IPS DF 6.9 (cell line): Measurements from ENCODE around the gene SUN1.

Source experiments
- DNase-seq: peaks from one replicate; pipeline ENCODE4 v3.0.0-alpha.2; 2013; ENCODE audit warnings: low read depth, low spot score
- H3K27ac ChIP-seq: one replicate; pipeline ENCODE4 v1.5.1; 2013; ENCODE audit warnings: low read length, control low read depth
- H3K27me3 ChIP-seq: 2 replicates; pipeline ENCODE4 v1.6.1; 2013; ENCODE audit warnings: mild to moderate bottlenecking, low read length; ENCODE audit not compliant: control insufficient read depth, insufficient read depth
- H3K36me3 ChIP-seq: 2 replicates; pipeline ENCODE4 v1.6.1; 2013; ENCODE audit warnings: low read length; ENCODE audit not compliant: control insufficient read depth, insufficient read depth
- H3K4me1 ChIP-seq: 2 replicates; pipeline ENCODE4 v1.6.1; 2013; ENCODE audit warnings: low read length; ENCODE audit not compliant: control insufficient read depth, insufficient read depth
- H3K4me3 ChIP-seq: 2 replicates; pipeline ENCODE4 v1.5.1; 2013; ENCODE audit warnings: mild to moderate bottlenecking, low read length
- H3K9me3 ChIP-seq: 2 replicates; pipeline ENCODE4 v1.6.1; 2013; ENCODE audit warnings: low read length, inconsistent platforms; ENCODE audit not compliant: control insufficient read depth, insufficient read depth
- WGBS: extraction: QIAGEN DNeasy Blood & Tissue Kit; methylation state at CpG from one replicate; pipeline ENCODE4 v1.1.7; 2013; ENCODE audit warnings: mixed read lengths, missing lambda C conversion rate; ENCODE audit not compliant: insufficient read length, insufficient coverage; 5-methylcytosine and 5-hydroxymethylcytosine counted together

SUN1 gene

GRCh38 chr7:832167-832967 is at the start of gene SUN1:
SUN1 (plus strand) TSS chr7:832476; CDS start chr7:832525, 49 bp downstream.
- no CpG with 5 or more reads among the region's 24 CpGs for WGBS
- Histone ChIP-seq H3K4me3 (no peak within 1 kb of the TSS), H3K27me3 (no peaks in the 10 kb centered on the region), H3K9me3 (no peaks in the 10 kb centered on the region), H3K4me1 (no peaks in the 10 kb centered on the region; the same call in 1 of the 2 replicates), H3K27ac (no peak within 1 kb of the TSS), H3K36me3 (peaks cover 3% of the 10 kb centered on the region; the same call in 1 of the 2 replicates)
- DNase-seq = no peak

GRCh38 chr7:782718-783449 is 49.4 kb upstream of the SUN1 start:
- no CpG with 5 or more reads among the region's 56 CpGs for WGBS
- Histone ChIP-seq H3K4me1 (peaks cover 2% of the 10 kb centered on the region; the same call in 1 of the 2 replicates), H3K9me3 (no peaks in the 10 kb centered on the region), H3K27ac (no peak overlapping the region), H3K4me3 (no peak overlapping the region), H3K27me3 (no peaks in the 10 kb centered on the region), H3K36me3 (peaks cover 36% of the 10 kb centered on the region)
- DNase-seq = no peak

DNA sequence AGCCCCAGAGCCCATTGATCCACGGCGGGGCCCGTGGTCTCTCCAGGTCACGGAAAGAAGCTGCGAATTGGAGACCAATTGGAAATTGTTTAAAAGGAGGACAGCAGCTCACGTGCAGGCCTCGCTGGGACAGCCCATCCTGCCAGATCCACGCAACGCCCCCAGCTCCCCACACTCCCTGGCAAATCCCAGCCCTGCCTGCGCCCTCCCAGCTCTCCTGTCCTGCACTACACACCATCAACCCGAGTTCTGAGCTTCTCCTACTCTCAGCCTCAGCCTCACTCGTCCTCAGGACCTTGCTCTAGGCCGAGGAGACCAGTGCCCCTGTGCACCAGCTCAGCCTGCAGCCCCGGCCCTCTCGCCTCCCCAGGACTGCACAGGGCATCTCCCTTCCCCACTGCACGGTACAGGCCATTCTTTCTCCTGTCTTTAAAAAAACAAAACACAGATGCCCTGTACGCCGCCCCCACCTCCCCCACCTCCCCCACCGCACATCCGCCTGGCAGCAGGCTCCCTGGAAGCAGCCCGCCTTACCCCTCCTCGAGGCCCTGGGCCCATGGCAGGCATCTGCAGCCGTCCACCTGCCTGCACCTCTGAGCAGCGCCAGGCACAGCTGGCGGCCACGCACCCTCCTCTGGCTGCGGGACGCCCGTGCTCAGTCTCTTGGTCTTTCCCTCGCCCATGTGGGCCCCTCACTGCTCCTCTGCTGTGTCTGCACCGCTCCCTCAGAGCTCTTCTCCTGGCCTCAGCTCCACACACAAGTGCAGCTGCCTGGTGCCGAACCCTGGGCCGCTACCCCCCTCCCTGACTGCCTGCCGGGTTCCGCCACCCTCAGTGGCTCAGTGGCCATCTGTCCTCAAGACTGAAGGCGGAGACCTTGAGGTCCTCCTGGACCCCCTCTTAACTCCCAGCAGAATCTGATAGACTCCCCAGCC is 48.5 kb upstream of the SUN1 start:
- no CpG with 5 or more reads among the region's 36 CpGs for WGBS

GRCh38 chr7:784971-785370 is 47.3 kb upstream of the SUN1 start:
- Histone ChIP-seq H3K4me3 (no peak overlapping the region), H3K27ac (no peak overlapping the region), H3K9me3 (no peaks in the 10 kb centered on the region), H3K4me1 (peaks cover 2% of the 10 kb centered on the region; the same call in 1 of the 2 replicates), H3K36me3 (peaks cover 31% of the 10 kb centered on the region), H3K27me3 (no peaks in the 10 kb centered on the region)
- WGBS = no CpG with 5 or more reads among the region's 21 CpGs
- no peak for DNase-seq

More for the DNA sequence above, 48.5 kb upstream of the SUN1 start:
- Histone ChIP-seq H3K27me3 (no peaks in the 10 kb centered on the region), H3K4me3 (no peak overlapping the region), H3K4me1 (peaks cover 2% of the 10 kb centered on the region; the same call in 1 of the 2 replicates), H3K36me3 (peaks cover 33% of the 10 kb centered on the region), H3K27ac (no peak overlapping the region), H3K9me3 (no peaks in the 10 kb centered on the region)
- DNase-seq = no peak

DNA sequence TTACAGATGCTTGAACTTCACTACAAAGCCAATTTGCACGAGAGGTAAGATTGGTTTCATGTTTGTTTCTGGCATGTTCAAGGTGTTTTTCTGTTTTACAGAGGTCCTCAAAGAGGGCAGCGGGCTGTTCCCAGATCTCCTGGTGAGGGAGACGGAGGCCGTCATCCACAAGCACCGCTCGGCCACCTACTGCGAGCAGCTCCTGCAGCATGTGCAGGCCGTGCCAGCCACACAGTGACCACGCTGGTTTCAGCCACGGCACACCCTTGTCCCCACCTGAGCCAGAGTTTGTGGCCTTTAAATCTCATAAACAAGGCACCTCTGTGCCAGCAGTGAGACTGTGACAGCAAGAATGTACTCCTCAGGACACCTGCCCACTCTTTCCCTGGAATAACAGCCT is 46.9 kb upstream of the SUN1 start:
- Histone ChIP-seq H3K4me1 (peaks cover 2% of the 10 kb centered on the region; the same call in 1 of the 2 replicates), H3K36me3 (peaks cover 29% of the 10 kb centered on the region), H3K4me3 (no peak overlapping the region), H3K27ac (no peak overlapping the region), H3K27me3 (no peaks in the 10 kb centered on the region), H3K9me3 (no peaks in the 10 kb centered on the region)
- WGBS = no CpG with 5 or more reads among the region's 10 CpGs
- no peak for DNase-seq

DNA sequence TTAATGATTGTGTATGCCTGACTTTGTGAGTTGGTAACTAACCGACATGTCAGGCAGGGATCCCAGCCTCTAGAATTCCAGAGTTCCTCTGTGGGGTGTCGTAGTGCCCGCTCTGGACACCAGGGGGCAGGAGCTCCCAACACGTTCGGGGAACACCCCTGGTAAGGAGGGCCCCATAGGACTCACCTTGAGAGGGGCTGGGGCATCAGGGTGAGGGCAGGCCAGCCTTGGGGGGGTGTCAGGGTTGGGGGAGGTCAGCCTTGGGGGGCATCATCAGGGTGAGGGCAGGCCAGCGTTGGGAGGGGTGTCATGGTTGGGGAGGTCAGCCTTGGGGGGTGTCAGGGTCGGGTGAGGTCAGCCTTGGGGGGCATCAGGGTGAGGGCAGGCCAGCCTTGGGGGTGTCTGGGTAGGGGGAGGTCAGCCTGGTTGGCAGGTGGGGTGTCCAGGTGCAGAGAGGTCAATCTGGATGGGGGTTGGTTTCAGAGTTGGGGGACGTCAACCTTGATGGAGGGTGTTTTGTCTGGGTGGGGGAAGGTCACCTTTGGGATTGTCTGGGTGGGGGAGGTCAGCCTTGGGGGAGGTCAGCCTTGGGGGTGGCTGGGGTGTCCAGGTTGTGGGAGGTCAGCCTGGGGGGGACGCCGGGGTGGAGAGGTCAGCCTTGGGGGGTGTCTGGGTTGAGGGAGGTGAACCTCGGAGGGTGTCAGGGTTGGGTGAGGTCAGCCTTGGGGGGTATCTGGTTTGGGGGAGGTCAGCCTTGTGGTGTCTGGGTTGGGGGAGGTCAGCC is 45.6 kb upstream of the SUN1 start:
- peak; percentile 22 for DNase-seq
- no CpG with 5 or more reads among the region's 11 CpGs for WGBS
- no peaks in the 10 kb centered on the region for H3K27me3 ChIP-seq
- H3K36me3 ChIP-seq = peaks cover 29% of the 10 kb centered on the region
- H3K4me3 ChIP-seq = no peak overlapping the region
- peaks cover 2% of the 10 kb centered on the region; the same call in 1 of the 2 replicates for H3K4me1 ChIP-seq
- no peaks in the 10 kb centered on the region for H3K9me3 ChIP-seq
- no peak overlapping the region for H3K27ac ChIP-seq

GRCh38 chr7:787332-788240 is 44.7 kb upstream of the SUN1 start:
- no peaks in the 10 kb centered on the region for H3K9me3 ChIP-seq
- no peaks in the 10 kb centered on the region for H3K27me3 ChIP-seq
- DNase-seq = no peak
- peaks cover 22% of the 10 kb centered on the region for H3K36me3 ChIP-seq
- peaks cover 2% of the 10 kb centered on the region; the same call in 1 of the 2 replicates for H3K4me1 ChIP-seq
- WGBS = no CpG with 5 or more reads among the region's 27 CpGs
- H3K27ac ChIP-seq = no peak overlapping the region
- H3K4me3 ChIP-seq = no peak overlapping the region

GRCh38 chr7:791519-791918 is 40.8 kb upstream of the SUN1 start:
- H3K27ac ChIP-seq = no peak overlapping the region
- no CpG with 5 or more reads among the region's 5 CpGs for WGBS
- DNase-seq = no peak

DNA sequence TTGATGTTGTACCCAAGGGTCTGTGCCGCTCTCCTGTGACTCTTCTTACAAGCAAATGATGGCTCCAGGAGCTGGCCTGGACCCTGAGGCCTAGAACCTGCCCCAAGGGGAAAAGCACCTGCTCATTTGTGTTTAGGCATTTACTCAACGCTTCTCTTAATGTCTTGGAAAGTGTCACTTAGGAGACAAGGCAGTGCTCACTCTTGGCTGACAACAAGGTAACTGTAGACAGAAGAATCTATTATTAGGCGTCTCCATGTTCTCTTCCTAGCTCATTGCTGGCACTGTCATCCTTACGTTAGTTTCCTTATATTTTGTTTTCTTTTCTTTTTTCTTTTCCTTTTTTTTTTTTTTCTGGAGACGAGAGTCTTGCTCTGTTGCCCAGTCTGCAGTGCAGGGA is 38.1 kb upstream of the SUN1 start:
- no peaks in the 10 kb centered on the region for H3K4me1 ChIP-seq
- H3K9me3 ChIP-seq = peaks cover 1% of the 10 kb centered on the region; the same call in 1 of the 2 replicates
- H3K27ac ChIP-seq = no peak overlapping the region
- H3K27me3 ChIP-seq = no peaks in the 10 kb centered on the region
- DNase-seq = no peak
- H3K36me3 ChIP-seq = no peaks in the 10 kb centered on the region
- WGBS = no CpG with 5 or more reads among the region's 5 CpGs
- no peak overlapping the region for H3K4me3 ChIP-seq

More at GRCh38 chr7:791519-791918, 40.8 kb upstream of the SUN1 start:
- H3K36me3 ChIP-seq = no peaks in the 10 kb centered on the region; the same call in 1 of the 2 replicates
- no peak overlapping the region for H3K4me3 ChIP-seq
- H3K4me1 ChIP-seq = peaks cover 2% of the 10 kb centered on the region; the same call in 1 of the 2 replicates
- H3K27me3 ChIP-seq = no peaks in the 10 kb centered on the region
- H3K9me3 ChIP-seq = no peaks in the 10 kb centered on the region
